Stimulated activated CD8-positive, alpha-beta memory T cell treated with anti-CD3 and anti-CD28 coated beads, Interleukin-7, amount 100 ng/mL, for 1 hour (primary cell): ENCODE results near the gene MEIS2.

Experiments
- DNase-seq, 2 donors: peaks; one replicate each; pipeline ENCODE4 v3.0.0-alpha.2; 2020; ENCODE audit warnings: low read depth in 2 of 2

MEIS2 gene

DNA sequence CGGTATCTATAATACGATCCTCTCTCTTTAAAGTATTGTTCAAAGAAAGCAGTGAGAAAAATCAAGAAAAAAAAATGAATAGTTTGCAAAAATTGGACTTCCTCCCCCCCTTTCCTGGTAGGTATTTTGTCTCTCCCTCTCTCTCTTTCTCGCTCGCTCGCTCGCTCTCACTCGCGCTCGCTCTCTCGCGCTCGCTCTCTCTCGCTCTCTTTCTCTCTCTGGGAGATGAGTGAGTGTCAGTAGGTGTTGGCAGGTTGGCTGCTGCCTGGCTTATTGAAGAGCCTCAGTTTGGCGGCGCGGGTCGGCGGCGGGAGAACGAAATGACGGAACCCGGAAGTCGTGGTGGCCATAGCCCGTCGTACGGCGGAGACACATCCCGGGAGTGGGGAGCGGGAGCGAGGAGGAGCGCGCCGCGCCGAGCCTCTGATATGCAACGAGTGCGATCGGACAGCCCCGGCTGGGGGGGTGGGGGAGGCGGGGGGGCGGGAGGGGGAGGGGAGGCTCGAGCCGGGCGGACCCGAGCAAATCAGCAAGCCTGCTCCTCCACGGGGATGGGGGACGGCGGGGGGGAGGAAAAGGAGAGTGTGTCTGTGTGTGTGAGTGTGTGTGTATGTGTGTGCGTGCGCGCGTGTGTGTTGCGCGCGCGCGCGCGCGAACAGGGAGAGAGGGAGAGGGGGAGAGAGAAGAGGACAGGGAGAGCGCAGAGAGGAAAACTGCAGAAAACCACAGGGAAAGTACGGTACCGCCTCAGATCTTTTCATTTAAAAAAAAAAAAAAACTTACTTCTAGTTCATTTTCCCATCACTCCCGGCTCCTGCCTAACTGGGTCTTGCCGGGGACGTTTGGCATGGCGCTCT is at the start of gene MEIS2:
Gene MEIS2, minus strand, starts transcription at position 441 of the 857 bp plus-strand sequence. CDS start 1,083 bp downstream, outside the sequence.
- no peak for DNase-seq

DNA sequence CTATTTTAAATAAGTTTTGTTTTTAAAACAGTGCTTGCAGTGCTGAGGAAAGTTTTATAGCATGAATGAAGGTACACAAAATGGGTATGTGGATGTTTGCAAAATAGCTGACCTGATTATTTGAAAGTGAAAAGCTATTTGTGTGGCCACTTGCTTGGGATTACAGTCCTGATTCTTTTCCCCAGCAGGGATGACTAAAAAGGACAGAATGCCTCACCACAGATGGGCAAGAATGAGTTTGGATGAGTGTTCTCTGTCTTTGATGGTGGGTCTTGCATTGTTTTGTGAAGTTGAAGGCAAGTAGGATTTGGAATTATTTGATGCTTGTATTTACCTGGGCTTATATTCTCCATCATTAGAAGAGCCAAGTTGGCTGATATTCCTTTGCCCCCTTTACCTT is 48.8 kb upstream of the MEIS2 start:
- DNase-seq, result no peak

DNA sequence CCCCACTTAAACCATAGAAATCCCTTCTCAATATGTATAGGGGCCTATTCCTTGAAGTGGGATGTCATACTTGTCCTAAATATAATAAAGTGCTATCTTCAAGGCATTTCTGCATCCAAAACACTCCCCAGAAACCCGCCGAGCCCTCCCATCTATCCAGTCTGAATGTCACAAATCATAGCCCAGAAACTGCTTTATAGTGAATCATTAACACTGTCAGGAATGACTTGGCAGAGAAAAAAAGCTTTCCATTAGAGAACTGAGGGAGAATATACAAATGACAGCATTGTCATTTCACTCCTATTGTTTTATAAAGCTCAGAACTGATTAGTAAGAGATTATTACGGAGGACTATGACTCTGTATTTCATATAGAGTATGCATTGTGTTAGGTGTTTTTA is 48.4 kb upstream of the MEIS2 start:
- no peak for DNase-seq

DNA sequence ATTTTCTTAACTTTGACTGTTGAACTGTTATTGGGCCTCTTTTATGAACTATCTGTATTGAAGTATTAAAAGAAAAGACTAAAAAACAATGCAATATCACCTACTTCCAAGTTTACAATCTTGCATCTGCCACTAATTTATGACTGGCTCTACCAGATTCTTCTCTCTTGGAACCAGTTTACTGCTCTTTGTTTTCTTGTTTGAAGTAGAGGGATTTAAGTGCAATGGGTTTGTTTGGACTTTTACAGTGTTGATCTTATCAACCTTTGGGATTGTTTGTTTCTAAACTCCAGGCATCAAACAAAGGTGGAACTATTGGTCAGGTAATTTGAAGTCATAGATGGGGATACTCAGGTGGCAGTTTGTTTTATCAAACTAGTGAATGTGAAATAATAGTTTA is 43.0 kb upstream of the MEIS2 start:
- DNase-seq, result no peak

DNA sequence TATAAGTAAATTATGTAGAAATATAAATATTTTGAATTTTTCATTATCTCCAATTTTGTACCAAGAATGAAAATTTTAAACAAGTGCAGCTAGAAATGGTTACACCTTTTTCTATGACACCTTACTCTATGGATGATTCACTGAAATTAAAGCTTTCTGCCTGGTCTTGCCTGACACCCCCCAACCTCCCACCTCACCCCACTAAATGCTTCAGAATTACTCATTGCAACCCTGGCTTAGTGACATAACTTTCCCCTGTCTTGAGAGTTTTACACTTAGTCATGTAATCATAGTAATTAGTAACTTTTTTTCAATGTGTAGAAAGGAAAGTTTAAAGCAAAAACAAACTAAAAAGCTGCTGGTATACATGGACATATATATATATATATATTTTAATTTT is 42.0 kb upstream of the MEIS2 start:
- no peak for DNase-seq

DNA sequence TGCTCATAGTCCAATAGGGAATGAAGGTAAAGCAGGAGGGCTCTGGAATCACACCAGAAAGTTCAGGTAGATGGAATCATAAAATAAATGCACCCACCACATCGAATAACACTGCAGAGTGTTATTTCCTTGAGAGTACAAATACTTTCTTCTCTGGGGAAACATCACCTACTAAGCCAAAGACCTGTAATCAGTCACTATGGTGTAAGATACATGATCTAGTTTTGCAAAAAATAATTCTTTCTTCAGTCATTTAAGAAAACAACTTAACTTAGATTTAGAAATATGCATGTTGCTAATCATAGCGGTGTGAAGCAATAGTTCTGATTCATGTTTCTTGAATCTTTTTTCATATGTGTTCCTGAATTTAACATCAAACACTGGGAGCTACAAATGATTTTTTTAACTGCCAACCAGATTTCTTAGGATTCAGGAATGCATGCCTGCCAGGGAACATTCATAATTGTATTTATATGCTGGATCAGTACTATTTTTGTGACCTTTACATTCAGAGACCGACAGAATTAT is 40.2 kb upstream of the MEIS2 start:
- no peak for DNase-seq

DNA sequence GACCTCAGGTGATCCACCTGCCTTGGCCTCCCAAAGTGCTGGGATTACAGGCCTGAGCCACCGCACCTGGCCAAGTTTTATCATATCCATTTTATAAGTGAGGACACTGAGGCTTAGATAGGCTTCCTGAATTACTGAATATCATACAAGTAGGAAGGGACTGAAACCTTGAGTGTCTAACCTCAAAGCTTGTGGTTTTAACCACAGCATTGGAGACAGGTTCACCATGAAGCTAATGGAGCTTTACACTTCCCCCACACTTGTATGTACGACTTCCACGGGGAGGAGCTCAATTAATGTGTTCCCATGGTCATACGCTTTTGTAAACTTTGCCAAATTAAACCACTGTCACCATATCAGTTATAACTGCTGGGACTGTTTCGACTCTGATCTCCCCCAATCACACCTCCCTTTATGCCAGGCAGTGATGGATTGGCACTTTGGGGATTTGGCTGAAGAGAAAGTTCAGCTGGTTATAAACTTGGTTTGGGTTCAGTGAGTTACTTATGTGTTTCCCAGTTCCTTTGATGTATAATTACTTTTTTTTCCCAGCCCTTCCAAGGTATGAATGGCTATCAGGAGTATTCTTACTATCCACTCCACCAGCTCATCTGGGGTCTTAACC is 38.4 kb upstream of the MEIS2 start:
- no peak for DNase-seq

DNA sequence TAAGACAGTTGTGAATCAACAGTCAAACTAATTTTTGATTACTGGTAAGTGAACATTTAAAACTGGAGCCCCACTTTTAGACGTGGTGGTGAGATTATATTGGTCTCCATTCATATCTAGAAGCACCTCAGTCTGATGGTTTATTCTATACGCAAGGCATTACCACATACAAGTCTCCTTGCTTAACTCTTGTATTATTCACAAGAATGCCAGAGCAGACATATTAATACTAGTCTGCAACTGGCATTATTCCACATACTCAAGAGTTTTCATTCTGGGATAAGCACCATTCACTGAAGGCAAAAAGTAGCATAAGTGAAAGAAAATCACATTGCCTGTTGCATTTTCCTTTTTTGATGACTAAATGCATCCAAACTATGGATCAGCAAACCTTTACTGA is 36.9 kb upstream of the MEIS2 start:
- DNase-seq, result no peak

DNA sequence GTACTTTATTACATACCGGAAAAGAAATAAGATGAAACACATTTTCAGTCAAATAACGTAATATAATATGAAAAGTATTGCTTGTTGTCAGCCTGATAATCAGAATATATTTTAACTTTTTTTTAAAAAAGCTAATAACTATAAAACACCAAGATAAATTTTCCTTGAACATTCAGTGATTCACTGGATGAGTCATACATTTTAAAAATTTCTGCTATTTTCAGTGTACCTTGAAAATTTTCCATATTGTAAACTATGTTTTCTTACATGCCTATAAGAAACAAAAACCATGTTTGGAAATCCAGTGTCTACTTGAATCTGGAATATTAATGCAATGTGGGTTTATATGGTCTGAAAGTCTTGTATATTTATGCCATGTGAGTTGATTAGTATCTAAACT is 36.3 kb upstream of the MEIS2 start:
- no peak for DNase-seq

DNA sequence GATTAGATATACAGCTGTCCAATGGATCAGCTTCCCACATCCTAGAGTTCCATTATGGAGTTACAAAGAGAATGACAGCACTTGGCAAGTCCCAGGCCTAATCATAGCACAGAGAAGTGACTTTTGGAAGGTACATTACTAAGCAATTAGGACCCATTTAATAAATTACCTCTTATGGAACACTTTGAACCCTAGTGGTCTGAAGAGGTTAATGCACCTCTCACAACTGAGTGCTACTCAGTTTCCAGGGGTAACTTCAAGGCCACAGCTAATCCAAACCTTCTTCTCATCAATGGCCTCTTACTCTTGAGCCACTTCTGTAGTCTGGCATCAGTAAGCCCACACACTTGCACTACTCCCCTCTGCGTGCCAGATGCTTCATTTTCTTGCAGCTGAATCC is 34.9 kb upstream of the MEIS2 start:
- DNase-seq, result no peak

DNA sequence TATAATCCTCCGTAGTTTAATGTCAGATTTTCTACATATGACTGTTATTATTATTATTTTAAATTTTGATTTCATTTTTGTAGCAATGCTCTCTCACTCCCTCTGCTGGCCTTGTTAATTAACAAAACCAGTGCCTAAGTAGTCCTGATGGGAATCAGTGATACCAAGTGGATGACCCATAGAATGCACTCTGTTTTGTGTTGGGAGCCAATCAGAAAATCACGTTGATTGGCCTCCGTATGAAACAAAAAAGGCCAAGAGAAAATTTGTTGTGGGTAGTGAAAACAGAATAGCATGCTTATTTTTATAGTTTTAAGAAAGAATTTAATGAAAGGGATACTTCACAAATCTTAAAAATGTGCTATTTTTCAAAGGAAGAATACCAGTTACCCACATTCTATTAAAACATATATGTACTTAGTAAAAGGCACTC is 34.4 kb upstream of the MEIS2 start:
- DNase-seq, result no peak

DNA sequence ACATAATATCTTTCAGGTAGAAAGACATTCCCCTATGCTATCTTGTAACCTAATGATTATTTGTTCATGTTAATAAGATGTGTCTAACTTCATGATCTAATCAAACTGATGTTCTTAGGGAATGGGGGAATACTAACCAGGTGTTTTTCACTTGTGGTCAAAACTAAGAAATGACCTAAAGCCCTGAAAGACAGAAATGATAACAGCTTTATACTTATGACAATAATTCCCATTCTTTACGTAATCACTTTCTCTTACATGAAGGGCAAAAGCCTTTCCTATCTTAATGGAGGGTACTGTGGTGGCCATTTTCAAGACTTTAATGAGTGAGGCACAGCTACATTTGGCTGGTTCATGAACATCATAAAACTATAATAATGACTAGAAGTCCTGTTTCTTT is 33.9 kb upstream of the MEIS2 start:
- no peak for DNase-seq

DNA sequence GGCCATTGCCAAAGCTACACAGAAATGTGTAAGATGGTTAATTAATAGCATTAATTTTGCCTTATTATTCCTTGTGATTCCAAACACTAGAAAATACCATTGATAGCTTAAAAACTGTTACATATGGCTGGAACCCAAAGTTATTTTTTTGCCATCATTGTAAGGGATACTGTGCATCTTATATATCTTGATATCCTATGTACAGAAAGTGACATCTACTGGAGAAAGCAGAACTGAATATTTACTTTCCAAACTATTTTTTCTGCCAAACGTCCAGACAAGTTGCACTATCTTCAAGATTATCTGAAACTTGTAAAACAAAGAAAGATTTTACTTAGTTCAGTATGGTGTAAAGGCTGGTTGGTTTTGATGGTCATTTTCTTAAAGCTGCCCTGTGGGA is 33.3 kb upstream of the MEIS2 start:
- DNase-seq, result no peak

DNA sequence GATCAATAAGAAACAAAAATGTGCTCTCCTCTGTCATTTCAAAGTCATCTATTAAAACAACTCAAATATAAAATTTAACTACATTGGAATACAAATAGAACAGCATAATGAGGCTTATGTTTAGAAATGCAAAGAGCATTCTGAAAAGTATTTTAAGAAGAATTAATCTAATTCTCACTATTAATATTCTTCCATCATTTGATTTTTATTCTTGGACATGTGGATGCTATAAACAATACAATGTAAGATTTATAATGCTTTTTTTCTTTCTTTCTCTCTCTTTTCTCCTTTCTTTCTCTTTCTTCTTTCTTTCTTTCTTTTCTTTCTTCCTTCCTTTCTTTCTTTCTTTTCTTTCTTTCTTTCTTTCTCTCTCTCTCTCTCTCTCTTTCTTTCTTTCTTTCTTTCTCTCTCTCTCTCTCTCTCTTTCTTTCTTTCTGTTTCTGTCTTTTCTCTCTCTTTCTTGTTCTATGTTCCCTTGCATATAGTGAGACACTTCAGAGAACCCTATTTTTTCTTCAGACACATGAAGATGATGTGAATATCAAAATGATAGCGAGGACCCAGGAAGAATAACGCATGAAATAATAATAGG is 32.6 kb upstream of the MEIS2 start:
- DNase-seq, result no peak

DNA sequence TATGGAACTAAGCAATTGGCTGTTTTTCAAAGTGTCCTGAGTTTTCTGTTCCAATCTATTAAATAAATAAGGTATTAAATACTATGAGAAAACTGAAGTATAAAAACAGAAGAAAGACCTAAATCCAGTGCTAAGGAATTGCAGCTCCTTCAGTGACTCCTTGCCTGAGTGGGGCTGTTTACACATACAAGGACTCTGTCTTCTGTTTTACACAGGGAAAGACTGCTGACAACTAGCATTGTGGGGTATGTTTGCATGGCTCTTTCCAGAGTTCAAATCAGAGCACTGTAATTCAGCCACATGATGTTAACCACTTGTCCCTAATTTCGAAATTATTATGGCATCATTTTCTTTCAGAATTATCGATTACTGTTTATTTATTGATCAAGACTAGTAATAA is 31.3 kb upstream of the MEIS2 start:
- DNase-seq, result no peak

DNA sequence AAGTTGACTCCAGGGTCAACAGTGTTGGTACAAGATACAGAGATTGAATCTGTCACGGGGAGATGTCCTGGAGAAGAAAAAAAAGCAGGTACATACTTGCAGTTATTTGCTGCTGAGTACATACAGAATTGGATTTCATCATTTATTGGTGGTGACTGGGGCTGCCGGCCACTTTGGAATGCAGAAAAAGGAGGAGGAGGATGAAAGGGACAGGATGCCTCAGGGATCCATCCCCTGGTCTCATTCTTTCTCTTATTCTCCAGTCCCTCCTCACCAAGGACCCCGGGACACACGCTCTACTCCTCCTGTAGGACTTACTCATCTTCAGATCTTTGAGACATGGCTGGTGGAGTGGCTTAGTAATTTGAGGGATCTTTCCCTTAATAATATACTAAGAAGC is 30.0 kb upstream of the MEIS2 start:
- no peak for DNase-seq

DNA sequence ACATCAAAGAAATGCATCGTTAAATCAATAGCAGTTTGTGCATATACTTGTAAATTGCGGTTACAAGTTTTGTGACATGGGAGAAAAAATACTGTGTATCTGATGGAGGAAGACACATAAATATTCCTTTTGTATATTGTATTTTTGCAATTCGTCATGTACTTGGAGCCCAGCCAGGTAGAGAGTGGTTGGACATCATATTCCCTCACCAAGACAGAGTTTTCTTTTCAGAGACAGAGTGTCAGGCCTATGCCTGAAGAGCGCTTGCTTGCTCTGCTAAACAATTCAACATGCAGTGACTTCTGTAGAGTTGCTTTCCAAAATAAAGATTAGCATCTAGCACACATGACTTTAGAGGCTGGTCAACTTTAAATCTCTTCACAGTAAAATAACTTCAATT is 24.8 kb upstream of the MEIS2 start:
- DNase-seq, result no peak

DNA sequence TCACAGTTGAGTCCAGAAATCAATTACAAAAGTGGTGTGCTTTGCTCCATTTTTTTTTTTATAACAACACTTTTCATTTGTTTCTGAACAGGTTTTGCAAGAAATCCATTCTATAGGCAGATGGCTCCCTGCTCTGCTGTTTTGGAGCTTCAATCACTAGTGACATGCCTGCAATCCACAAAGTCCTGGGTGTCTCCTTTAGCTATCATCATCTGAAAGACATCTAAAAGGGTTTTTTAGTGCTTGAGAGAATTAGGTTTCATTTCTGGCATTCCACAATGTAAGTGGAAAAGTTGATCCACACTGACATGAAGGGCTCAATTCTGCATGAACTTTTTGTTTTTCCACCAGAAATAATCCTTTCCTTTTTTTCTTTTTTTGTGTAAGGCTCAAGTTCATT is 24.0 kb upstream of the MEIS2 start:
- DNase-seq, result no peak

DNA sequence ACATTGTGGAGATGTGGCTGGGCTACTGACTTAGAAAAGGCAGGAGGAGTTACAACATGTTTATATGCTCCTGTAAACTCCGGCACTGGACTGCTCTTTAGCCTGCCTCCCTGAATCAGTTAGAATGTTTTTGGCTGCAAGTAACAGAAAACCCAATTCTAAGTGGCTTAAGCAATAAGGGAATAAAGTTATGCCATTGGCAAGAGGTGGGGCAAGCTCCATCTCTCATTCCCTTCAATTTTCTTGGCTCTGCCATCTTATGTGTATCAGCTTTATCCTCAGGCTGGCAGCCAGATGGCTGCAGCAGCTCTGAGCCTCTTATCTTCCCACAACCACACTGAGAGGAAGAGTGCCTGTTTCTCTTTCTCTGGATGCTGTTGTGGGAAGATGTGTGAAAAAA is 22.4 kb upstream of the MEIS2 start:
- DNase-seq, result no peak

DNA sequence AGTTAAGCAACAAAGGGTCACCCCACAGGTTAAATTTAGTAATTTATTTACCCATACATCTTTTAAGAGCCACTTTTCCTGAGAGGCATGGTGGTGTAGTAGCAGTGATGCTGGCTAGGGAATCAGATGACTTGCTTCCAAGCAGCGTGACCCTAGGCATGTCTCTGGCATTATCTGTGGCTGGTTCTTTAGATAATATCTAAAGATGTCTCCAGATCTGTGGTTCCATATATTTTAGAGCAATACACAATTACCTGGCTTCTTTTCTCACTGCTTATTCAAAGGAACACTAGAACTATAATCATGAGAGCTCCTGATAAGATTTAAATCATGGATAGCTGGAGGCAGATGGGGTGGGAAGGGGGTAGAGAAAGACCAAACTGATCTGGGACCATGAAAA is 21.1 kb upstream of the MEIS2 start:
- no peak for DNase-seq

DNA sequence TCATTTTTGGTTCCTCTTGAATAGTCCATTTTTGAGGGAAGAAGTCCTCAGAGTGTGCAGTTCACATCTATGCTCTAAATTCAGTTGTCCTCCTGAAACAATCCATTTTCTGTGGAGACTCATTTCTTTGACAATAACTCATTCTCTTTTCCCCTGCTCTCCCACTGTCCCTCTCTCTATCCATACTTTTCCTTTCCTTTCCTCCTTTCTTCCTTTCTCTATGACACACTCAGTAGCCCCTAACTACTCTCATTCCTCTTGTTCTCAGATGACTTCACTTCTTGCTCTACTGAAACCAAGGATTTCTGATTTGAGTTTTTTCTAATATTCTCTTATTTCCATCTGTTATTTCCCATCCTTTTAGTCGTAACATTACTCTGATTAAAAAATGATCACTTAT is 16.7 kb upstream of the MEIS2 start:
- no peak for DNase-seq

DNA sequence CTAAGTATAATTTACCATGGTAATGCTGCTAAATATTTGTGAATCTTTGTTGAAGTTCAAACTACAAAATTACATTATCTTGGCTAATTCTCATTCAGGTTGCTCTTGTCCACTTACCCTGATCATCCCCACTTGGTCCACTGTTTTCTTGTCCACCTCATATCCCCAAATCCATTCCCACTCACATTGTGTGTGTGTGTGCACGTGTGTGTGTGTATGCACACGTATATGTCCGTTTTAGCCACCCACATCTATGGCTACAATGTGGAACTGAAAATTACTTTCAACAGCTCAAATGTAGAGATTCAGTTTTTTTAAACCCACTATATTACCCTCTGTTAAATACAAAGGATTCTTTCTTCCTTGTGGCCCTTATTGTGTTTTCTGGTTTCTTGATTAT is 15.2 kb upstream of the MEIS2 start:
- no peak for DNase-seq
